HepG2 (cell line): Measurements from ENCODE around the gene HLA-F. TPM values are rescaled to one million over a fixed set of nuclear protein-coding genes. Genes with fewer than 3 reads are reported as not detected.

Experiments used
- DR1 ChIP-seq: sonication (generic); formaldehyde crosslinking; IDR thresholded peaks from 2 replicates; pipeline ENCODE4 v1.8.0; 2021; ENCODE audit warnings: mild to moderate bottlenecking, missing genetic modification reagents, inconsistent platforms
- FLYWCH1 ChIP-seq: sonication (generic); formaldehyde crosslinking; IDR thresholded peaks from 2 replicates; pipeline ENCODE4 v1.8.1; 2023; ENCODE audit warnings: mild to moderate bottlenecking, missing genetic modification reagents
- ONECUT2 ChIP-seq: sonication (generic); formaldehyde crosslinking; IDR thresholded peaks from 2 replicates; pipeline ENCODE4 v1.4.0; 2020; ENCODE audit warnings: missing genetic modification reagents
- PAF1 ChIP-seq: IDR thresholded peaks from 2 replicates; pipeline ENCODE4 v1.6.1; 2016; ENCODE audit warnings: missing genetic modification reagents, missing compliant biosample characterization
- PRPF4 ChIP-seq: fragments of 200-400 bp; formaldehyde crosslinking; IDR thresholded peaks from 2 replicates; pipeline ENCODE4 v1.6.1; 2016; ENCODE audit warnings: low read length, low read depth; ENCODE audit not compliant: poor library complexity, severe bottlenecking
- REL ChIP-seq: sonication (generic); formaldehyde crosslinking; conservative IDR thresholded peaks from 2 replicates; pipeline ENCODE4 v1.8.0; 2022; ENCODE audit warnings: mild to moderate bottlenecking, missing genetic modification reagents, moderate library complexity
- REPIN1 ChIP-seq: sonication (generic); formaldehyde crosslinking; IDR thresholded peaks from 2 replicates; pipeline ENCODE4 v1.8.0; 2022; ENCODE audit warnings: missing genetic modification reagents, low read depth, mild to moderate bottlenecking, borderline replicate concordance
- RNF2 ChIP-seq: fragments of 450-650 bp; conservative IDR thresholded peaks from 2 replicates; pipeline ENCODE4 v1.6.1; 2016; ENCODE audit warnings: low read depth
- SNAPC2 ChIP-seq: sonication (generic); formaldehyde crosslinking; IDR thresholded peaks from 2 replicates; pipeline ENCODE4 v1.8.1; 2022; ENCODE audit warnings: mild to moderate bottlenecking, missing genetic modification reagents
- SRSF9 ChIP-seq: fragments of 200-400 bp; formaldehyde crosslinking; IDR thresholded peaks from 2 replicates; pipeline ENCODE4 v1.6.1; 2018; ENCODE audit warnings: borderline replicate concordance, mild to moderate bottlenecking, low read depth, low read length; ENCODE audit not compliant: insufficient read depth, poor library complexity, severe bottlenecking
- TAF1 ChIP-seq: sonication (generic); formaldehyde crosslinking; IDR thresholded peaks from 2 replicates; pipeline ENCODE4 v1.4.0; 2020; ENCODE audit warnings: missing genetic modification reagents
- ZNF446 ChIP-seq: sonication (generic); formaldehyde crosslinking; IDR thresholded peaks from 2 replicates; pipeline ENCODE4 v1.5.0; 2020; ENCODE audit warnings: mild to moderate bottlenecking, missing genetic modification reagents
- ZNF607 ChIP-seq: sonication (generic); formaldehyde crosslinking; IDR thresholded peaks from 2 replicates; pipeline ENCODE4 v1.5.1; 2020; ENCODE audit warnings: missing genetic modification reagents, mild to moderate bottlenecking, borderline replicate concordance
- ZNF747 ChIP-seq: sonication (generic); formaldehyde crosslinking; IDR thresholded peaks from 2 replicates; pipeline ENCODE4 v1.8.1; 2023; ENCODE audit warnings: missing genetic modification reagents, mild to moderate bottlenecking, borderline replicate concordance
- ZSCAN25 ChIP-seq: sonication (generic); formaldehyde crosslinking; IDR thresholded peaks from 2 replicates; pipeline ENCODE4 v1.8.0; 2022; ENCODE audit warnings: mild to moderate bottlenecking, missing genetic modification reagents
- polyA plus RNA-seq, 8 experiments: library from polyadenylated mRNA; depleted of rRNA in 3 of 8; stranded (reverse) in 7 of 8; unstranded in 1 of 8; fragments of >200 nt; fragmentation: Illumina TruSeq in 4 of 8; extraction: Trizol in 4 of 8; gene quantifications; 2 replicates each; pipeline versions ENCODE4 v1.2.1 to v1.2.3, GENCODE V29; 2011 to 2016; ENCODE audit warnings: low read depth in 4 of 8, missing spikeins in 1 of 8, mixed read lengths in 1 of 8; ENCODE audit not compliant: insufficient read depth in 1 of 8
- total RNA-seq, 5 experiments: library from RNA; depleted of rRNA; stranded (reverse); fragments of >200 nt; fragmentation: Illumina TruSeq; extraction: Trizol; gene quantifications; 2 replicates each; pipeline ENCODE4 v1.2.3, GENCODE V29; 2016; ENCODE audit warnings: low read depth in 1 of 5
- TF ChIP-seq, protein P1 (sequence below): sonication (generic); formaldehyde crosslinking; IDR thresholded peaks from 2 replicates; pipeline ENCODE4 v1.8.0; 2022; ENCODE audit warnings: missing genetic modification reagents, mild to moderate bottlenecking, borderline replicate concordance
- TF ChIP-seq, protein P2 (sequence below): IDR thresholded peaks from 2 replicates; pipeline ENCODE4 v1.6.1; 2016
- TF ChIP-seq, protein P3 (sequence below): sonication (generic); formaldehyde crosslinking; IDR thresholded peaks from 2 replicates; pipeline ENCODE4 v1.9.0; 2021; ENCODE audit warnings: missing genetic modification reagents, borderline replicate concordance
- TF ChIP-seq, protein P4 (sequence below): sonication (generic); formaldehyde crosslinking; IDR thresholded peaks from 2 replicates; pipeline ENCODE4 v1.5.1; 2020; ENCODE audit warnings: mild to moderate bottlenecking, missing genetic modification reagents, borderline replicate concordance
- TF ChIP-seq, protein P5 (sequence below): sonication (generic); formaldehyde crosslinking; IDR thresholded peaks from 2 replicates; pipeline ENCODE4 v1.4.0; 2020; ENCODE audit warnings: missing genetic modification reagents

Gene HLA-F
- total and polyA plus RNA-seq, 2 of the 13 experiments (the other 11 are each of a cell fraction or from before 2014, with no cell fraction given) = 6.0 to 6.1 TPM

DNA sequence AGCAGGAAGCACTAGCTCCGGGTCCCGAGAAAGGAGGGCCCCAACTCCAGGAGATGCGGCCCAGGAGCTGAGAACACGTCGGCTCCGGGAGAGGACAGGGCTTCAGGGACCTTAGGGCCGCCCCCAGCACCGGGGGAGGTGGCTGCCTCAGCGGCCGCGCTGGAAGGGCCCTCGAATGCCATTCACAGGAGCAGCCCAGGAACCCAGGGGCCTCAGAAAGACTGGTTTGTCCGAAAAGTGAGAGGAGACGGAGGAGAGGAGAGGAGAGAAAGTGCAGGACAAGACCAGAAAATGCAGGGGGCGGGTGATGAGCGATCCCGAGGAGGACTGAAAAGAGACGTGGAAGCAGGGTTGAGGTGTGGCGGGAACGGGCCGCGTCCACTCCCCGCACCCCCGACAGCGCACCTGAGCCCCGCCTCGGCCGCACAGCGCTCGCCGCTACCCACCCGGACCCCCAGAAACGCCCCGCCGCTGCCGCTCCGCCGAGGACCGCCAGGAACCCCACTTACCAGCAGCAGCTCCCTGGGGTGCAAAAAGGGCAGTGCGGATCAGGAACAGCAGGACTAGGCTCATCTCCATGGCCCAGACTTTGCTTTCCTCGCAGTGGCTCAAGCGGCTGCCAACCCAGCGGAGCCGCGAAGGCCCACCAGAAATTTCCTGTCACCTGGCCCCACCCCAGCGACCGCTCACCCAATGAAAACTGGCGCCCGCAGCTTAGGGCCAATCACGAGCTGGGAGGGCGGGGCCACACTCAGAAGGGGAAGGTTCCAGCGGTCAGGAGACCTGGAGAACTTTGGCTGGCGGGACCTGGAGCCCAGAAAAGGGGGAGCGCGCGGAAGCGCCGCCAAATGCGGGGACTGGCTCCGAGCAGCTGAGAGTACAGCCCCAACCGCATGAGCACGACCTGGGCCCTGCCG lies 25.4 kb downstream of the HLA-F start (continued):
- no peak for TF ChIP-seq PRPF4
- 0 out of 2 replicates have a peak, but pooled peaks have one; percentile 82 for TF ChIP-seq FLYWCH1 (CRISPR knock-in tag)
- TF ChIP-seq, protein P1, sequence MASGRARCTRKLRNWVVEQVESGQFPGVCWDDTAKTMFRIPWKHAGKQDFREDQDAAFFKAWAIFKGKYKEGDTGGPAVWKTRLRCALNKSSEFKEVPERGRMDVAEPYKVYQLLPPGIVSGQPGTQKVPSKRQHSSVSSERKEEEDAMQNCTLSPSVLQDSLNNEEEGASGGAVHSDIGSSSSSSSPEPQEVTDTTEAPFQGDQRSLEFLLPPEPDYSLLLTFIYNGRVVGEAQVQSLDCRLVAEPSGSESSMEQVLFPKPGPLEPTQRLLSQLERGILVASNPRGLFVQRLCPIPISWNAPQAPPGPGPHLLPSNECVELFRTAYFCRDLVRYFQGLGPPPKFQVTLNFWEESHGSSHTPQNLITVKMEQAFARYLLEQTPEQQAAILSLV (CRISPR knock-in tag) = peak; percentile 81; the same call in 1 of the 2 replicates
- TF ChIP-seq SNAPC2 (CRISPR knock-in tag) = 0 out of 2 replicates have a peak, but pooled peaks have one; percentile 65
- TF ChIP-seq RNF2 = 0 out of 2 replicates have a peak, but pooled peaks have one; percentile 51
- TF ChIP-seq, protein P2, sequence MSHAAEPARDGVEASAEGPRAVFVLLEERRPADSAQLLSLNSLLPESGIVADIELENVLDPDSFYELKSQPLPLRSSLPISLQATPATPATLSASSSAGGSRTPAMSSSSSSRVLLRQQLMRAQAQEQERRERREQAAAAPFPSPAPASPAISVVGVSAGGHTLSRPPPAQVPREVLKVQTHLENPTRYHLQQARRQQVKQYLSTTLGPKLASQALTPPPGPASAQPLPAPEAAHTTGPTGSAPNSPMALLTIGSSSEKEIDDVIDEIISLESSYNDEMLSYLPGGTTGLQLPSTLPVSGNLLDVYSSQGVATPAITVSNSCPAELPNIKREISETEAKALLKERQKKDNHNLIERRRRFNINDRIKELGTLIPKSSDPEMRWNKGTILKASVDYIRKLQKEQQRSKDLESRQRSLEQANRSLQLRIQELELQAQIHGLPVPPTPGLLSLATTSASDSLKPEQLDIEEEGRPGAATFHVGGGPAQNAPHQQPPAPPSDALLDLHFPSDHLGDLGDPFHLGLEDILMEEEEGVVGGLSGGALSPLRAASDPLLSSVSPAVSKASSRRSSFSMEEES (CRISPR knock-in tag) = peak; percentile 63; the same call in 1 of the 2 replicates
- no peak for TF ChIP-seq SRSF9
- no peak for TF ChIP-seq PAF1
- TF ChIP-seq REL (CRISPR knock-in tag) = no peak
- peak; percentile 83 for TF ChIP-seq ZNF747
- no peak; the same call in 1 of the 2 replicates for TF ChIP-seq ZNF446 (CRISPR knock-in tag)
- peak; percentile 77 for TF ChIP-seq REPIN1
- no peak for TF ChIP-seq ONECUT2
- TF ChIP-seq, protein P3, sequence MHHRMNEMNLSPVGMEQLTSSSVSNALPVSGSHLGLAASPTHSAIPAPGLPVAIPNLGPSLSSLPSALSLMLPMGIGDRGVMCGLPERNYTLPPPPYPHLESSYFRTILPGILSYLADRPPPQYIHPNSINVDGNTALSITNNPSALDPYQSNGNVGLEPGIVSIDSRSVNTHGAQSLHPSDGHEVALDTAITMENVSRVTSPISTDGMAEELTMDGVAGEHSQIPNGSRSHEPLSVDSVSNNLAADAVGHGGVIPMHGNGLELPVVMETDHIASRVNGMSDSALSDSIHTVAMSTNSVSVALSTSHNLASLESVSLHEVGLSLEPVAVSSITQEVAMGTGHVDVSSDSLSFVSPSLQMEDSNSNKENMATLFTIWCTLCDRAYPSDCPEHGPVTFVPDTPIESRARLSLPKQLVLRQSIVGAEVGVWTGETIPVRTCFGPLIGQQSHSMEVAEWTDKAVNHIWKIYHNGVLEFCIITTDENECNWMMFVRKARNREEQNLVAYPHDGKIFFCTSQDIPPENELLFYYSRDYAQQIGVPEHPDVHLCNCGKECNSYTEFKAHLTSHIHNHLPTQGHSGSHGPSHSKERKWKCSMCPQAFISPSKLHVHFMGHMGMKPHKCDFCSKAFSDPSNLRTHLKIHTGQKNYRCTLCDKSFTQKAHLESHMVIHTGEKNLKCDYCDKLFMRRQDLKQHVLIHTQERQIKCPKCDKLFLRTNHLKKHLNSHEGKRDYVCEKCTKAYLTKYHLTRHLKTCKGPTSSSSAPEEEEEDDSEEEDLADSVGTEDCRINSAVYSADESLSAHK (CRISPR knock-in tag) = no peak
- TF ChIP-seq, protein P4, sequence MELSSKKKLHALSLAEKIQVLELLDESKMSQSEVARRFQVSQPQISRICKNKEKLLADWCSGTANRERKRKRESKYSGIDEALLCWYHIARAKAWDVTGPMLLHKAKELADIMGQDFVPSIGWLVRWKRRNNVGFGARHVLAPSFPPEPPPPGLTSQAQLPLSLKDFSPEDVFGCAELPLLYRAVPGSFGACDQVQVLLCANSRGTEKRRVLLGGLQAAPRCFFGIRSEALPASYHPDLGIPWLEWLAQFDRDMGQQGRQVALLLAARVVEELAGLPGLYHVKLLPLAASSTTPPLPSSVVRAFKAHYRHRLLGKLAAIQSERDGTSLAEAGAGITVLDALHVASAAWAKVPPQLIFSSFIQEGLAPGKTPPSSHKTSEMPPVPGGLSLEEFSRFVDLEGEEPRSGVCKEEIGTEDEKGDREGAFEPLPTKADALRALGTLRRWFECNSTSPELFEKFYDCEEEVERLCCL (CRISPR knock-in tag) = peak; percentile 75; the same call in 1 of the 2 replicates
- TF ChIP-seq ZSCAN25 (CRISPR knock-in tag) = peak; percentile 88
- TF ChIP-seq, protein P5, sequence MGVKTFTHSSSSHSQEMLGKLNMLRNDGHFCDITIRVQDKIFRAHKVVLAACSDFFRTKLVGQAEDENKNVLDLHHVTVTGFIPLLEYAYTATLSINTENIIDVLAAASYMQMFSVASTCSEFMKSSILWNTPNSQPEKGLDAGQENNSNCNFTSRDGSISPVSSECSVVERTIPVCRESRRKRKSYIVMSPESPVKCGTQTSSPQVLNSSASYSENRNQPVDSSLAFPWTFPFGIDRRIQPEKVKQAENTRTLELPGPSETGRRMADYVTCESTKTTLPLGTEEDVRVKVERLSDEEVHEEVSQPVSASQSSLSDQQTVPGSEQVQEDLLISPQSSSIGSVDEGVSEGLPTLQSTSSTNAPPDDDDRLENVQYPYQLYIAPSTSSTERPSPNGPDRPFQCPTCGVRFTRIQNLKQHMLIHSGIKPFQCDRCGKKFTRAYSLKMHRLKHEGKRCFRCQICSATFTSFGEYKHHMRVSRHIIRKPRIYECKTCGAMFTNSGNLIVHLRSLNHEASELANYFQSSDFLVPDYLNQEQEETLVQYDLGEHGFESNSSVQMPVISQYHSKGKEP (CRISPR knock-in tag) = no peak
- TF ChIP-seq ZNF607 = peak; percentile 84
- TF ChIP-seq TAF1 (CRISPR knock-in tag) = peak; percentile 54; the same call in 1 of the 2 replicates
- TF ChIP-seq DR1 = 0 out of 2 replicates have a peak, but pooled peaks have one; percentile 33
